HEK293 (cell line): Measurements from ENCODE around the gene CARD11.

ENCODE experiments used
- CTCF ChIA-PET: fragments of 350-600 bp; formaldehyde crosslinking; extraction: SDS; loops from one replicate; lab custom pipeline; 2021; ENCODE audit warnings: antibody characterized with exemption; lab: Yijun Ruan, JAX
- POLR2A ChIA-PET: fragments of 300-600 bp; formaldehyde crosslinking; extraction: SDS; loops from one replicate; lab custom pipeline; 2020; ENCODE audit warnings: antibody characterized with exemption, inconsistent platforms; lab: Yijun Ruan, JAX
- H3K27ac ChIP-seq: fragments of 200-500 bp; sonication (Bioruptor generic); 2 replicates; pipeline ENCODE4 v1.5.1; 2014; ENCODE audit warnings: low read depth, low read length, control low read depth, inconsistent platforms; ENCODE audit errors: extremely low read depth
- H3K36me3 ChIP-seq, 2 experiments: fragments of 200-500 bp in 1 of 2; sonication (Bioruptor generic) in 1 of 2; 1 replicate in 1 of 2; 2 replicates in 1 of 2; pipeline ENCODE4 v1.5.1; 2014 to 2017; ENCODE audit warnings: inconsistent platforms in 2 of 2, low read length in 2 of 2; ENCODE audit not compliant: control insufficient read depth in 2 of 2, insufficient read depth in 1 of 2
- H3K4me1 ChIP-seq: fragments of 200-500 bp; sonication (Bioruptor generic); 2 replicates; pipeline ENCODE4 v1.5.1; 2014; ENCODE audit warnings: mild to moderate bottlenecking, low read length, inconsistent platforms; ENCODE audit not compliant: control insufficient read depth, insufficient read depth
- H3K4me3 ChIP-seq: 2 replicates; pipeline ENCODE4 v1.5.1; 2011; ENCODE audit warnings: low read depth, mild to moderate bottlenecking, control low read depth, low read length, moderate library complexity
- H3K9me3 ChIP-seq: fragments of 200-500 bp; sonication (Bioruptor generic); 2 replicates; pipeline ENCODE4 v1.5.1; 2014; ENCODE audit warnings: low read depth, low read length, inconsistent platforms; ENCODE audit not compliant: control insufficient read depth, insufficient read depth
- CTCF ChIP-seq: fragments of 450-650 bp; formaldehyde crosslinking; IDR thresholded peaks from 2 replicates; pipeline ENCODE4 v1.5.1; 2016; ENCODE audit warnings: missing biosample characterization, missing genetic modification characterization
- FEZF1 ChIP-seq: fragments of 450-650 bp; formaldehyde crosslinking; IDR thresholded peaks from 2 replicates; pipeline ENCODE4 v1.5.1; 2016; ENCODE audit warnings: missing biosample characterization, missing genetic modification characterization
- GLIS2 ChIP-seq: fragments of 450-650 bp; formaldehyde crosslinking; IDR thresholded peaks from 2 replicates; pipeline ENCODE4 v1.5.1; 2016; ENCODE audit warnings: missing biosample characterization, missing genetic modification characterization
- HIC1 ChIP-seq: fragments of 450-650 bp; formaldehyde crosslinking; IDR thresholded peaks from 2 replicates; pipeline ENCODE4 v1.5.1; 2016; ENCODE audit warnings: missing biosample characterization, missing genetic modification characterization
- HOXC10 ChIP-seq: sonication (generic); formaldehyde crosslinking; IDR thresholded peaks from 2 replicates; pipeline ENCODE4 v1.8.1; 2023; ENCODE audit warnings: mild to moderate bottlenecking, missing genetic modification reagents
- KLF9 ChIP-seq: fragments of 450-650 bp; formaldehyde crosslinking; IDR thresholded peaks from 2 replicates; pipeline ENCODE4 v1.5.1; 2016; ENCODE audit warnings: missing biosample characterization, missing genetic modification characterization, low read depth
- MZF1 ChIP-seq: fragments of 450-650 bp; formaldehyde crosslinking; IDR thresholded peaks from 2 replicates; pipeline ENCODE4 v1.5.1; 2017; ENCODE audit warnings: missing biosample characterization, missing genetic modification characterization, borderline replicate concordance
- RBAK ChIP-seq: fragments of 450-650 bp; formaldehyde crosslinking; IDR thresholded peaks from 2 replicates; pipeline ENCODE4 v1.5.1; 2016; ENCODE audit warnings: missing biosample characterization, missing genetic modification characterization
- ZBTB6 ChIP-seq: fragments of 450-650 bp; formaldehyde crosslinking; IDR thresholded peaks from 2 replicates; pipeline ENCODE4 v1.5.1; 2017; ENCODE audit warnings: missing biosample characterization, missing genetic modification characterization
- ZEB2 ChIP-seq: fragments of 450-650 bp; formaldehyde crosslinking; IDR thresholded peaks from 2 replicates; pipeline ENCODE4 v1.5.1; 2016; ENCODE audit warnings: missing biosample characterization, missing genetic modification characterization
- ZIC2 ChIP-seq: fragments of 450-650 bp; formaldehyde crosslinking; IDR thresholded peaks from 2 replicates; pipeline ENCODE4 v1.5.1; 2016; ENCODE audit warnings: missing biosample characterization, missing genetic modification characterization
- ZNF112 ChIP-seq: fragments of 450-650 bp; formaldehyde crosslinking; IDR thresholded peaks from 2 replicates; pipeline ENCODE4 v1.5.0; 2017; ENCODE audit warnings: missing biosample characterization, missing genetic modification characterization
- ZNF114 ChIP-seq: fragments of 450-650 bp; formaldehyde crosslinking; IDR thresholded peaks from 2 replicates; pipeline ENCODE4 v1.5.0; 2017; ENCODE audit warnings: missing biosample characterization, missing genetic modification characterization
- ZNF132 ChIP-seq: fragments of 450-650 bp; formaldehyde crosslinking; IDR thresholded peaks from 2 replicates; pipeline ENCODE4 v1.5.1; 2017; ENCODE audit warnings: missing biosample characterization, missing genetic modification characterization, borderline replicate concordance
- ZNF175 ChIP-seq: fragments of 450-650 bp; formaldehyde crosslinking; IDR thresholded peaks from 2 replicates; pipeline ENCODE4 v1.5.1; 2016; ENCODE audit warnings: missing biosample characterization, missing genetic modification characterization
- ZNF2 ChIP-seq: fragments of 450-650 bp; formaldehyde crosslinking; IDR thresholded peaks from 2 replicates; pipeline ENCODE4 v1.5.1; 2016; ENCODE audit warnings: missing biosample characterization, missing genetic modification characterization
- ZNF202 ChIP-seq: fragments of 450-650 bp; formaldehyde crosslinking; IDR thresholded peaks from 2 replicates; pipeline ENCODE4 v1.5.1; 2016; ENCODE audit warnings: missing biosample characterization, missing genetic modification characterization, borderline replicate concordance
- ZNF341 ChIP-seq: fragments of 450-650 bp; formaldehyde crosslinking; IDR thresholded peaks from 2 replicates; pipeline ENCODE4; 2016; ENCODE audit warnings: low read depth, missing biosample characterization, missing genetic modification characterization
- ZNF510 ChIP-seq: fragments of 450-650 bp; formaldehyde crosslinking; IDR thresholded peaks from 2 replicates; pipeline ENCODE4 v1.5.1; 2018; ENCODE audit warnings: mild to moderate bottlenecking, missing genetic modification characterization, missing biosample characterization; ENCODE audit not compliant: insufficient replicate concordance
- ZNF544 ChIP-seq: fragments of 450-650 bp; formaldehyde crosslinking; IDR thresholded peaks from 2 replicates; pipeline ENCODE4 v1.5.0; 2017; ENCODE audit warnings: missing biosample characterization, missing genetic modification characterization
- ZNF549 ChIP-seq: fragments of 450-650 bp; IDR thresholded peaks from 2 replicates; pipeline ENCODE4 v1.5.1; 2018; ENCODE audit warnings: missing biosample characterization, missing genetic modification characterization, mild to moderate bottlenecking, inconsistent platforms, moderate library complexity
- ZNF585B ChIP-seq: fragments of 450-650 bp; formaldehyde crosslinking; IDR thresholded peaks from 2 replicates; pipeline ENCODE4 v1.5.1; 2016; ENCODE audit warnings: missing biosample characterization, missing genetic modification characterization
- ZNF670 ChIP-seq: fragments of 450-650 bp; formaldehyde crosslinking; IDR thresholded peaks from 2 replicates; pipeline ENCODE4 v1.5.1; 2016; ENCODE audit warnings: missing biosample characterization, missing genetic modification characterization, low read depth
- ZNF768 ChIP-seq: fragments of 450-650 bp; formaldehyde crosslinking; IDR thresholded peaks from 2 replicates; pipeline ENCODE4 v1.5.1; 2018; ENCODE audit warnings: missing biosample characterization, mild to moderate bottlenecking, missing genetic modification characterization

Gene CARD11

GRCh38 chr7:2884161-2884560, 159.5 kb downstream of the CARD11 start:
- ChIA-PET POLR2A (no interaction called here), CTCF (interaction anchor here (0.7 kb wide), 2 partner anchors 20 to 257 kb away, joined by 3 to 5 read pairs; no protein-coding TSS in a partner anchor)
- Histone ChIP-seq H3K4me1 (no peaks in the 10 kb centered on the region), H3K4me3 (no peak overlapping the region), H3K27ac (no peak overlapping the region), H3K36me3 (no peaks in the 10 kb centered on the region), H3K9me3 (no peaks in the 10 kb centered on the region)
- TF ChIP-seq ZNF175 (tag by site-specific recombination): no peak
- TF ChIP-seq ZIC2 (tag by site-specific recombination): 0 out of 2 replicates have a peak, but pooled peaks have one; percentile 13

GRCh38 chr7:2883101-2883500, 160.6 kb downstream of the CARD11 start:
- Histone ChIP-seq H3K36me3 (no peaks in the 10 kb centered on the region), H3K4me3 (no peak overlapping the region)
- no peak for TF ChIP-seq ZNF549 (tag by site-specific recombination)
- TF ChIP-seq ZNF341 (tag by site-specific recombination): no peak
- TF ChIP-seq RBAK (tag by site-specific recombination): no peak
- TF ChIP-seq ZNF768 (tag by site-specific recombination): no peak
- TF ChIP-seq ZEB2 (tag by site-specific recombination): no peak
- no peak for TF ChIP-seq ZNF112 (tag by site-specific recombination)
- no peak for TF ChIP-seq ZNF585B (tag by site-specific recombination)
- no peak for TF ChIP-seq ZNF2
- TF ChIP-seq, all 188 proteins: peak for 0
- Histone ChIP-seq H3K27ac (no peak overlapping the region), H3K4me1 (no peaks in the 10 kb centered on the region), H3K9me3 (no peaks in the 10 kb centered on the region)
- POLR2A ChIA-PET: no interaction called here
- CTCF ChIA-PET: interaction anchor here (1.0 kb wide), 1 partner anchor 43 kb away, joined by 4 read pairs; no protein-coding TSS in a partner anchor

GRCh38 chr7:2882111-2882510, 161.6 kb downstream of the CARD11 start:
- TF ChIP-seq CTCF (tag by site-specific recombination): no peak
- no peak for TF ChIP-seq ZNF114 (tag by site-specific recombination)
- TF ChIP-seq ZBTB6 (tag by site-specific recombination): no peak
- no peak for TF ChIP-seq ZNF544 (tag by site-specific recombination)
- TF ChIP-seq FEZF1 (tag by site-specific recombination): no peak
- TF ChIP-seq ZNF202 (tag by site-specific recombination): no peak
- TF ChIP-seq KLF9 (tag by site-specific recombination): no peak
- TF ChIP-seq HIC1 (tag by site-specific recombination): no peak
- no peak for TF ChIP-seq MZF1
- no peak for TF ChIP-seq ZNF510
- no peak for TF ChIP-seq GLIS2
- TF ChIP-seq ZNF132 (tag by site-specific recombination): no peak
- no peak for TF ChIP-seq ZNF670
- no peak for TF ChIP-seq HOXC10
- Histone ChIP-seq H3K9me3 (no peaks in the 10 kb centered on the region), H3K27ac (no peak overlapping the region), H3K4me1 (no peaks in the 10 kb centered on the region), H3K36me3 (no peaks in the 10 kb centered on the region), H3K4me3 (no peak overlapping the region)
- POLR2A ChIA-PET: no interaction called here
- CTCF ChIA-PET: interaction anchor here (0.5 to 1.0 kb wide), 2 partner anchors 44 to 966 kb away, joined by 3 to 4 read pairs; no protein-coding TSS in a partner anchor
